ENCODE data around the gene SLC28A3. TPM values are rescaled to one million over a fixed set of nuclear protein-coding genes. Genes with fewer than 3 reads are reported as not detected.

SLC28A3 gene
- total RNA-seq, 1 experiment from 2014 or later, result not detected

- H2AFZ ChIP-seq (ENCODE audit: low read length), result no peak overlapping the region
- H3K4me2 ChIP-seq (ENCODE audit: low read length), result no peak overlapping the region
- H3K27me3 ChIP-seq (ENCODE audit: low read length), result no peaks in the 10 kb centered on the region
- H3K36me3 ChIP-seq (ENCODE audit: low read depth, low read length), result no peaks in the 10 kb centered on the region
- H3K27ac ChIP-seq (ENCODE audit: low read length), result no peak overlapping the region
- CTCF ChIA-PET, result no interaction called here
- POLR2A ChIA-PET (ENCODE audit: unreplicated experiment), result no interaction called here
- BruUV-seq (replicated peaks), result no TSS peak
- intact Hi-C loops (cut with micrococcal nuclease), result no loop called here
- no peaks in the 10 kb centered on the region for H3F3A ChIP-seq (ENCODE audit: low read length, unreplicated experiment)
- H3K9ac ChIP-seq (ENCODE audit: low read length), result no peak overlapping the region
- ATAC-seq (no peak), DNase-seq (no peak)
- H3K9me3 ChIP-seq (ENCODE audit: low read length), result no peaks in the 10 kb centered on the region
- peaks cover 8% of the 10 kb centered on the region; the same call in 1 of the 2 replicates for H3K4me1 ChIP-seq (ENCODE audit: insufficient read depth, low read length)
- no peaks in the 10 kb centered on the region for H3K9me2 ChIP-seq (replicated peaks; ENCODE audit: low read length)
- H3K4me3 ChIP-seq (ENCODE audit: low read length), result no peak overlapping the region
- H4K20me1 ChIP-seq (ENCODE audit: low read length), result no peaks in the 10 kb centered on the region
- no peaks in the 10 kb centered on the region for H3K79me2 ChIP-seq (ENCODE audit: low read length)
- TF ChIP-seq CTCF (conservative IDR thresholded peaks at IDR 0.05; ENCODE audit: low read depth, low read length), result no peak
- TF ChIP-seq EZH2phosphoT487 (IDR thresholded peaks at IDR 0.05; ENCODE audit: borderline replicate concordance, low read length), result no peak
- TF ChIP-seq EZH2 (IDR thresholded peaks at IDR 0.05; ENCODE audit: low read length, unreplicated experiment), result no peak
Observed at GRCh38 chr9:84303061-84303460, 37.5 kb downstream of the SLC28A3 start.

- H2AFZ ChIP-seq (ENCODE audit: low read length), result no peak overlapping the region
- POLR2A ChIA-PET (ENCODE audit: unreplicated experiment), result no interaction called here
- H3K27ac ChIP-seq (ENCODE audit: low read length), result no peak overlapping the region
Observed at GRCh38 chr9:84301851-84302250, 38.7 kb downstream of the SLC28A3 start.

More at GRCh38 chr9:84301851-84302250, 38.7 kb downstream of the SLC28A3 start:
- CTCF ChIA-PET, result no interaction called here
- Histone ChIP-seq H3K4me2 (ENCODE audit: low read length) (no peak overlapping the region), H3K9ac (ENCODE audit: low read length) (no peak overlapping the region), H3K27me3 (ENCODE audit: low read length) (no peaks in the 10 kb centered on the region), H3K79me2 (ENCODE audit: low read length) (no peaks in the 10 kb centered on the region), H3K4me3 (ENCODE audit: low read length) (no peak overlapping the region), H3K4me1 (ENCODE audit: insufficient read depth, low read length) (peaks cover 8% of the 10 kb centered on the region; the same call in 1 of the 2 replicates), H3K9me2 (replicated peaks; ENCODE audit: low read length) (no peaks in the 10 kb centered on the region), H4K20me1 (ENCODE audit: low read length) (no peaks in the 10 kb centered on the region), H3K9me3 (ENCODE audit: low read length) (no peaks in the 10 kb centered on the region), H3K36me3 (ENCODE audit: low read depth, low read length) (no peaks in the 10 kb centered on the region), H3F3A (ENCODE audit: low read length, unreplicated experiment) (no peaks in the 10 kb centered on the region)
- peak; percentile 51 for DNase-seq
- no peak for ATAC-seq
- intact Hi-C loops (cut with micrococcal nuclease), result no loop called here
- no peak for TF ChIP-seq EZH2phosphoT487 (IDR thresholded peaks at IDR 0.05; ENCODE audit: borderline replicate concordance, low read length)
- TF ChIP-seq EZH2 (IDR thresholded peaks at IDR 0.05; ENCODE audit: low read length, unreplicated experiment), result no peak
- no peak for TF ChIP-seq CTCF (conservative IDR thresholded peaks at IDR 0.05; ENCODE audit: low read depth, low read length)
- BruUV-seq (replicated peaks), result no TSS peak
